ENCODE results near the gene EYS. TPM values are rescaled to one million over a fixed set of nuclear protein-coding genes. Genes with fewer than 3 reads are reported as not detected.

EYS gene
- total RNA-seq, 3 donors from 2014 or later: 0.16 to 0.61 (median 0.60) TPM

DNA sequence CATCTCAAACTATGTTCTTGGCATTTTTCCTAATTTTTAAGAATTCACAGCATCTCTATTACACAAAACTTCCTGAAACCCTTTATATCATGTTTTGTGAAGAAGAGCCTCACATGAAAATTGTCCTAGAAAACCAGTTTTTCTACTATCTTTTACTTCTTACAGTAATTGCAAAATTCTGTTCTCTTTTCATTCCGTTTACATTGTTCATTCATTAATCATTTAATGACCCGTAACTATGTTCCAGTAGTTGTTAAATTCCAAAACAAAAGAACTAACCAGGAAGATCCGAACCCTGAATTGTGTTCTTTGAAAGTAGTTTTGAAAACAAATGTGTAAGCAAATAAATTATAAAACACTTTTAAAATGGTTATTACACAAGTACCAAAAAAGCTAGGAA, 597.0 kb downstream of the EYS start:
- TF ChIP-seq, protein P1, sequence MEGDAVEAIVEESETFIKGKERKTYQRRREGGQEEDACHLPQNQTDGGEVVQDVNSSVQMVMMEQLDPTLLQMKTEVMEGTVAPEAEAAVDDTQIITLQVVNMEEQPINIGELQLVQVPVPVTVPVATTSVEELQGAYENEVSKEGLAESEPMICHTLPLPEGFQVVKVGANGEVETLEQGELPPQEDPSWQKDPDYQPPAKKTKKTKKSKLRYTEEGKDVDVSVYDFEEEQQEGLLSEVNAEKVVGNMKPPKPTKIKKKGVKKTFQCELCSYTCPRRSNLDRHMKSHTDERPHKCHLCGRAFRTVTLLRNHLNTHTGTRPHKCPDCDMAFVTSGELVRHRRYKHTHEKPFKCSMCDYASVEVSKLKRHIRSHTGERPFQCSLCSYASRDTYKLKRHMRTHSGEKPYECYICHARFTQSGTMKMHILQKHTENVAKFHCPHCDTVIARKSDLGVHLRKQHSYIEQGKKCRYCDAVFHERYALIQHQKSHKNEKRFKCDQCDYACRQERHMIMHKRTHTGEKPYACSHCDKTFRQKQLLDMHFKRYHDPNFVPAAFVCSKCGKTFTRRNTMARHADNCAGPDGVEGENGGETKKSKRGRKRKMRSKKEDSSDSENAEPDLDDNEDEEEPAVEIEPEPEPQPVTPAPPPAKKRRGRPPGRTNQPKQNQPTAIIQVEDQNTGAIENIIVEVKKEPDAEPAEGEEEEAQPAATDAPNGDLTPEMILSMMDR (IDR thresholded peaks at IDR 0.05): no peak
- intact Hi-C loops (cut with DNase I, micrococcal nuclease): no loop called here
- Histone ChIP-seq H3K4me1 (ENCODE audit: low read depth) (no peaks in the 10 kb centered on the region), H3K9me3 (no peaks in the 10 kb centered on the region), H3K36me3 (ENCODE audit: low read depth) (no peaks in the 10 kb centered on the region), H3K4me3 (no peak overlapping the region)
- no peak for DNase-seq
- no peak for ATAC-seq

DNA sequence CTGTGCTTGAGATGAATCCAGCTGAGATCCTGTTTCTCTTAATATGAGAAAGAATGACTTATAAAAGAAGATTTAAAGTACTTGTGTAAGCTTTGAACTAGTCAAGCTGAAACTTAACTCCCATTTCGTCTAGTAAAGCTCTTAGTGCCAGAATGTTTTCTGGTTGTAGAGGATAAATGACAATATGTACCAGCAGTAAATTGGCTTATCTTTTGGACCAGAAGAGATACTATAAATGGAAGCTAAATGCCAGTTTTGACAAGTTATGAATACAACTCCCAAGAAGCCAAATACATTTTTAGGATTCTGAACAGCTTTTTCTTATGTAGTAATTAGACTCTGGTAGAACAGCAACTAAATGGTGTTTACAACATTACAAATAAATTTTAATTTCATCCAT, 608.7 kb downstream of the EYS start:
- no peaks in the 10 kb centered on the region for H3K36me3 ChIP-seq (ENCODE audit: low read depth)
- H3K4me1 ChIP-seq (ENCODE audit: low read depth): no peaks in the 10 kb centered on the region
- TF ChIP-seq, protein P1 (IDR thresholded peaks at IDR 0.05): no peak
- H3K9me3 ChIP-seq: no peaks in the 10 kb centered on the region
- ATAC-seq: no peak
- no peak for DNase-seq
- H3K4me3 ChIP-seq: no peak overlapping the region
- intact Hi-C loops (cut with DNase I, micrococcal nuclease): no loop called here

DNA sequence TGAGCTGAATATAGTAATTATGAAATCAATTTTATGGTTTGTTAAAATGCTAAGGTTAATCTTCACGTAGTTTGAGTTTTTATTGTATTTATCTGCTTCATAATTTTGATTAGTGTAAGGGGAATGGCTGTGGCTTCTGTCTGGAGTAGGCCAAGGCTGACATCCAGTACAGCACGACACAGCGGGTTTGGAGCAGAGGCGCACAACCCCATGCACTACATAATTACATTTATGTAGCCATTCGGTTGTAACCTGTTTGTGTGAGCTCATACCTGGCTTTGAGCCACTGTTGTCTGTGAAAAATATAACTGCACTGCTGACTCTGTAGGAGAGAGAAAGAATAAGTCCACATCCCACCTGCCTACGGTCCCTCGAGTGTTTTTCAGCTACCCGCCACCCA, 615.5 kb downstream of the EYS start:
- Histone ChIP-seq H3K4me3 (no peak overlapping the region), H3K36me3 (ENCODE audit: low read depth) (no peaks in the 10 kb centered on the region), H3K4me1 (ENCODE audit: low read depth) (no peaks in the 10 kb centered on the region), H3K9me3 (peaks cover 14% of the 10 kb centered on the region)
- ATAC-seq (no peak), DNase-seq (no peak)
- intact Hi-C loops (cut with DNase I, micrococcal nuclease): no loop called here
- TF ChIP-seq, protein P1 (IDR thresholded peaks at IDR 0.05): no peak

DNA sequence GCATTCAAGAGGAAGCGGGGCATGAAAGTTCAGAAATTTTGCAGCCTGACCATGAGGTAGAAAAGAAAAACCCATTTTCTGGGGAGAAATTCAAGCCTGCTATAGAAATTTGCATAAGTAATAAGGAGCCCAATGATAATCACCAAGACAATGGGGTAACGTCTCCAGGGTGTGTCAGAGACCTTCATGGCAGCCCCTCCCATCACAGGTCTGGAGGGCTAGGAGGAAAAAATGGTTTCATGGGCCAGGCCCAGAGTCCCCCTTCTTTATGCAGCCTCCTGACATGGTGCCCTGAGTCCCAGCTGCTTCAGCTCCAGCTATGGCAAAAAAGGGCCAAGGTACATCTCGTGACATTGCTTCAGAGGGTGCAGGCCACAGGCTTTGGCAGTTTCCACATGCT, 618.5 kb downstream of the EYS start:
- DNase-seq (no peak), ATAC-seq (no peak)
- intact Hi-C loops (cut with DNase I, micrococcal nuclease): no loop called here

DNA sequence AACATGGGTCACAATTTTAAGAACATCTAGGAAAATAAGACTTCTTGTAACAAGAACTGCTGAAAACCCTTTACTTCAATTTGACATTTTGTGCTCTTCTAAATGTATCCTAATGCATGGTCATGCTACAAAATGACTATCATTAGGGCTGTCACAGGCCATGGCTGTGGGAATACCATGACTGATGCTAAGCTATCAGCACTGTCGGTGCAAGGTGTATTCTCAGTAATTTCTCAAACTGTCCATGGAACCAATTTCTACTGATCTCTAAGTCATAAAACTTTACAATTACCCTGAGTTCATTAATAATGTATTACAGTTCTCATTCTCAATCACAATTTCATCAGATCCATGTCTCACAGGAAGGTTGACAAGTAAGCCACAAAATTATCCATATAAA, 625.3 kb downstream of the EYS start:
- TF ChIP-seq, protein P1 (IDR thresholded peaks at IDR 0.05): no peak
- no peaks in the 10 kb centered on the region for H3K9me3 ChIP-seq
- H3K4me3 ChIP-seq: no peak overlapping the region
- ATAC-seq (no peak), DNase-seq (no peak)
- intact Hi-C loops (cut with DNase I, micrococcal nuclease): no loop called here
- no peaks in the 10 kb centered on the region for H3K36me3 ChIP-seq (ENCODE audit: low read depth)
- H3K4me1 ChIP-seq (ENCODE audit: low read depth): no peaks in the 10 kb centered on the region

More for the DNA sequence above, 618.5 kb downstream of the EYS start:
- Histone ChIP-seq H3K36me3 (ENCODE audit: low read depth) (no peaks in the 10 kb centered on the region), H3K4me1 (ENCODE audit: low read depth) (no peaks in the 10 kb centered on the region), H3K4me3 (no peak overlapping the region), H3K9me3 (peaks cover 14% of the 10 kb centered on the region)
- TF ChIP-seq, protein P1 (IDR thresholded peaks at IDR 0.05): no peak

DNA sequence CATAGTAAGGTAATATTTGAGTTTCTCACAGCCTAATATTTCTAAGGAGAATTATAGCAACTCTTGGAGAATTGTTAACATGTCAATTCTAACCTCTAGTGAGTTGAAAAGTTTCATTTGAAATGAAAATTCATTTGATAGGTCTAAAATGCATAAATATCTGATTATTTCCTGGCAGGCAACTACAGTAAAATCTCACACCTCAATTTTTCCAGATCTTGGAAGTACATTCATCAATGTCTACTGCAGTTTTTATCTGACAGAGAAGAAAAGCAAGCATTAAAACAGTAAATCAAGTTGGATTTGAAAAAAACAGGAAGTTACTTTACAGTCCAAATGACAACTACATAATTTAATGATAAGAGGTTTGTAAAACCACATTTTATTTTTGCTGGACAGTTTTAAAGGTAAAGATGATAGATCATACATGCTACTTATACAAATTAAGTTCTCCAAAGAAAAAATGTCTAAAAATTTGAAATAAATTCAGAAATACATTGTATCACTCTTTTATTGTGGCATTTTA, 631.3 kb downstream of the EYS start:
- ATAC-seq (no peak), DNase-seq (no peak)
- intact Hi-C loops (cut with DNase I, micrococcal nuclease): no loop called here

More for the DNA sequence above, 631.3 kb downstream of the EYS start:
- Histone ChIP-seq H3K9me3 (no peaks in the 10 kb centered on the region), H3K36me3 (ENCODE audit: low read depth) (no peaks in the 10 kb centered on the region), H3K4me3 (no peak overlapping the region), H3K4me1 (ENCODE audit: low read depth) (no peaks in the 10 kb centered on the region)
- TF ChIP-seq, protein P1 (IDR thresholded peaks at IDR 0.05): no peak

Data from mucosa of descending colon (tissue), 3 donors.